B cell (primary cell): ENCODE results near the gene STAT5A.

ENCODE experiments used
- EZH2 ChIP-seq: IDR thresholded peaks from 2 replicates; pipeline ENCODE4 v1.6.1; 2012; ENCODE audit warnings: borderline replicate concordance, low read depth, mild to moderate bottlenecking, moderate library complexity, low read length; ENCODE audit not compliant: insufficient read depth, poor library complexity, severe bottlenecking
- TF ChIP-seq, protein P1 (sequence below): fragments of 200-600 bp; IDR thresholded peaks from one replicate; pipeline ENCODE4 v1.8.0; 2022; ENCODE audit warnings: antibody characterized with exemption, mild to moderate bottlenecking

- TF ChIP-seq, protein P1, sequence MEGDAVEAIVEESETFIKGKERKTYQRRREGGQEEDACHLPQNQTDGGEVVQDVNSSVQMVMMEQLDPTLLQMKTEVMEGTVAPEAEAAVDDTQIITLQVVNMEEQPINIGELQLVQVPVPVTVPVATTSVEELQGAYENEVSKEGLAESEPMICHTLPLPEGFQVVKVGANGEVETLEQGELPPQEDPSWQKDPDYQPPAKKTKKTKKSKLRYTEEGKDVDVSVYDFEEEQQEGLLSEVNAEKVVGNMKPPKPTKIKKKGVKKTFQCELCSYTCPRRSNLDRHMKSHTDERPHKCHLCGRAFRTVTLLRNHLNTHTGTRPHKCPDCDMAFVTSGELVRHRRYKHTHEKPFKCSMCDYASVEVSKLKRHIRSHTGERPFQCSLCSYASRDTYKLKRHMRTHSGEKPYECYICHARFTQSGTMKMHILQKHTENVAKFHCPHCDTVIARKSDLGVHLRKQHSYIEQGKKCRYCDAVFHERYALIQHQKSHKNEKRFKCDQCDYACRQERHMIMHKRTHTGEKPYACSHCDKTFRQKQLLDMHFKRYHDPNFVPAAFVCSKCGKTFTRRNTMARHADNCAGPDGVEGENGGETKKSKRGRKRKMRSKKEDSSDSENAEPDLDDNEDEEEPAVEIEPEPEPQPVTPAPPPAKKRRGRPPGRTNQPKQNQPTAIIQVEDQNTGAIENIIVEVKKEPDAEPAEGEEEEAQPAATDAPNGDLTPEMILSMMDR: no peak
- TF ChIP-seq EZH2: no peak
Measured at GRCh38 chr17:42309142-42309541, 20.8 kb downstream of the STAT5A start.
